ENCODE results near the gene BRD8. TPM values are rescaled to one million over a fixed set of nuclear protein-coding genes. Genes with fewer than 3 reads are reported as not detected.
"Not testable (repeated sequence)": the region's sequence is repeated elsewhere in the genome, so short reads cannot be mapped to it uniquely, and the experiment has no call there.

The BRD8 gene
- total RNA-seq, 5 donors from 2014 or later (not counting 1 experiment from before 2014, with no cell fraction given): 29.5 to 79.5 (median 72.2) TPM

GRCh38 chr5:138213161-138214029 is 35.0 kb upstream of the BRD8 start, which contains the start of gene CDC23:
Gene CDC23 (minus strand): TSS chr5:138213323. CDS start chr5:138213312, 11 bp downstream.
- POLR2A ChIA-PET: interaction anchor here in 1 of 2 donors (0.6 to 1.2 kb wide), 5 partner anchors 36 to 255 kb away, joined by 3 to 7 read pairs (median 4); partner anchors contain the start of genes CDC25C and FAM53C
- Mint-ChIP-seq H3K27me3 (no peaks in the 10 kb centered on the region), H3K4me1 (peaks cover 23 to 26% (median 24%) of the 10 kb centered on the region in 3 donors), H3K27ac (peak within 1 kb of the TSS; percentile 94 to 95), H3K9me3 (no peaks in the 10 kb centered on the region), H3K4me3 (peak within 1 kb of the TSS; percentile 96 to 99 (median 99)), H3K36me3 (peaks cover 5% of the 10 kb centered on the region)
- H3K4me3 ChIP-seq (ENCODE audit: control insufficient read depth in 1 of 2, extremely low read depth in 1 of 2, low read length in 1 of 2): peak within 1 kb of the TSS; percentile 88 to 100
- peaks cover 14 to 21% of the 10 kb centered on the region in 2 experiments for H3K4me1 ChIP-seq (ENCODE audit: control insufficient read depth in 1 of 2, extremely low read depth in 1 of 2, insufficient read depth in 2 of 2, low read length in 2 of 2)
- peaks cover 0 to 5% of the 10 kb centered on the region in 2 donors for H3K36me3 ChIP-seq (ENCODE audit: control insufficient read depth in 2 of 2, extremely low read depth in 1 of 2, insufficient read depth in 1 of 2, low read length in 1 of 2)
- ATAC-seq (replicated peaks in 1 of 4) (peak; percentile 97 to 98 (median 97)), DNase-seq (peak; percentile 66 to 96 (median 90))
- CTCF ChIA-PET: interaction anchor here (0.5 to 1.8 kb wide), 8 partner anchors 10 to 141 kb away, joined by 3 to 10 read pairs (median 4); partner anchors contain the start of genes BRD8 (in 1 of the 2), CDC25C (in 1 of the 2), KDM3B (in 1 of the 2) and KIF20A (in 1 of the 2)
- peaks cover 0 to 3% of the 10 kb centered on the region in 2 experiments for H3K27me3 ChIP-seq (replicated peaks in 1 of 2; ENCODE audit: control insufficient read depth in 2 of 2, extremely low read depth in 1 of 2, insufficient read depth in 2 of 2, low read length in 1 of 2)
- H3K27ac ChIP-seq (ENCODE audit: low read length): peak within 1 kb of the TSS; percentile 70
- no peaks in the 10 kb centered on the region for H3K9me3 ChIP-seq
- 0% methylated on average over 16 of the region's 32 CpGs for WGBS (ENCODE audit: insufficient coverage)

- Histone ChIP-seq H3K4me3 (ENCODE audit: control insufficient read depth in 1 of 2, extremely low read depth in 1 of 2, low read length in 1 of 2) (peak overlapping the region; percentile 88 to 100), H3K4me1 (ENCODE audit: control insufficient read depth in 1 of 2, extremely low read depth in 1 of 2, insufficient read depth in 2 of 2, low read length in 2 of 2) (peaks cover 14 to 21% of the 10 kb centered on the region in 2 experiments), H3K36me3 (ENCODE audit: control insufficient read depth in 2 of 2, extremely low read depth in 1 of 2, insufficient read depth in 1 of 2, low read length in 1 of 2) (peaks cover 0 to 7% of the 10 kb centered on the region in 2 donors), H3K9me3 (no peaks in the 10 kb centered on the region), H3K27ac (ENCODE audit: low read length) (peak overlapping the region; percentile 70), H3K27me3 (replicated peaks in 1 of 2; ENCODE audit: control insufficient read depth in 2 of 2, extremely low read depth in 1 of 2, insufficient read depth in 2 of 2, low read length in 1 of 2) (peaks cover 0 to 3% of the 10 kb centered on the region in 2 experiments)
- ATAC-seq (replicated peaks in 1 of 4): peak; percentile 26 to 30 (median 28)
- H3K9me3 Mint-ChIP-seq: no peaks in the 10 kb centered on the region
- ChIA-PET CTCF (interaction anchor here (1.0 to 1.8 kb wide), 7 partner anchors 10 to 142 kb away, joined by 3 to 10 read pairs (median 4); partner anchors contain the start of genes BRD8 (in 1 of the 2), CDC25C (in 1 of the 2), KDM3B (in 1 of the 2) and KIF20A (in 1 of the 2)), POLR2A (interaction anchor here (0.8 to 1.2 kb wide), 4 partner anchors 35 to 125 kb away, joined by 3 to 7 read pairs (median 4); partner anchors contain the start of genes CDC25C (in 1 of the 2) and FAM53C (in 1 of the 2))
- peak overlapping the region; percentile 96 to 99 (median 99) for H3K4me3 Mint-ChIP-seq
- WGBS (ENCODE audit: insufficient coverage): 2% methylated on average over 6 of the region's 8 CpGs
- H3K27me3 Mint-ChIP-seq: no peaks in the 10 kb centered on the region
- peaks cover 9% of the 10 kb centered on the region for H3K36me3 Mint-ChIP-seq
- DNase-seq: peak in 7 of 35 experiments; percentile 0 to 24 (median 4)
- peak overlapping the region; percentile 94 to 95 for H3K27ac Mint-ChIP-seq
- peaks cover 24 to 26% (median 26%) of the 10 kb centered on the region in 3 donors for H3K4me1 Mint-ChIP-seq
Measured at GRCh38 chr5:138212828-138213160, 34.4 kb upstream of the BRD8 start.

- Histone ChIP-seq H3K27ac (ENCODE audit: low read length) (no peak overlapping the region), H3K27me3 (replicated peaks in 1 of 2; ENCODE audit: control insufficient read depth in 2 of 2, extremely low read depth in 1 of 2, insufficient read depth in 2 of 2, low read length in 1 of 2) (no peaks in the 10 kb centered on the region), H3K9me3 (no peaks in the 10 kb centered on the region), H3K4me3 (ENCODE audit: control insufficient read depth in 1 of 2, extremely low read depth in 1 of 2, low read length in 1 of 2) (no peak overlapping the region), H3K36me3 (ENCODE audit: control insufficient read depth in 2 of 2, extremely low read depth in 1 of 2, insufficient read depth in 1 of 2, low read length in 1 of 2) (peaks cover 0 to 7% of the 10 kb centered on the region in 2 donors), H3K4me1 (ENCODE audit: control insufficient read depth in 1 of 2, extremely low read depth in 1 of 2, insufficient read depth in 2 of 2, low read length in 2 of 2) (peaks cover 14 to 21% of the 10 kb centered on the region in 2 experiments)
- POLR2A ChIA-PET: interaction anchor here in 1 of 2 donors (0.7 kb wide), 1 partner anchor 156 kb away, joined by 3 read pairs; no protein-coding TSS in a partner anchor
- no peak for DNase-seq
- Mint-ChIP-seq H3K36me3 (peaks cover 9% of the 10 kb centered on the region), H3K27me3 (no peaks in the 10 kb centered on the region), H3K9me3 (no peaks in the 10 kb centered on the region), H3K27ac (no peak overlapping the region), H3K4me3 (peak overlapping the region; percentile 5 to 96 (median 62)), H3K4me1 (peaks cover 24 to 26% (median 26%) of the 10 kb centered on the region in 3 donors)
- CTCF ChIA-PET: interaction anchor here in 1 of 2 donors (0.7 to 1.3 kb wide), 2 partner anchors 141 to 256 kb away, joined by 4 read pairs; no protein-coding TSS in a partner anchor
- WGBS (ENCODE audit: insufficient coverage): 92% methylated on average over 2 of the region's 3 CpGs
- ATAC-seq (replicated peaks in 1 of 4): no peak
Measured at GRCh38 chr5:138210985-138211384, 32.6 kb upstream of the BRD8 start.

- H3K9me3 ChIP-seq; DNase-seq; ATAC-seq (replicated peaks in 1 of 4); H3K27ac ChIP-seq (ENCODE audit: low read length); H3K4me1 Mint-ChIP-seq; H3K4me3 ChIP-seq (ENCODE audit: control insufficient read depth in 1 of 2, extremely low read depth in 1 of 2, low read length in 1 of 2); H3K4me3 Mint-ChIP-seq; H3K4me1 ChIP-seq (ENCODE audit: control insufficient read depth in 1 of 2, extremely low read depth in 1 of 2, insufficient read depth in 2 of 2, low read length in 2 of 2); H3K27me3 ChIP-seq (replicated peaks in 1 of 2; ENCODE audit: control insufficient read depth in 2 of 2, extremely low read depth in 1 of 2, insufficient read depth in 2 of 2, low read length in 1 of 2); H3K27me3 Mint-ChIP-seq; H3K9me3 Mint-ChIP-seq; CTCF ChIA-PET; H3K27ac Mint-ChIP-seq: not testable (repeated sequence)
- POLR2A ChIA-PET: interaction anchor here in 1 of 2 donors (0.6 kb wide), 1 partner anchor 1705 kb away, joined by 3 read pairs; no protein-coding TSS in a partner anchor
- WGBS (ENCODE audit: insufficient coverage): 100% methylated on average over 1 of the region's 8 CpGs
- peaks cover 13 to 55% of the 10 kb centered on the region in 2 donors for H3K36me3 ChIP-seq (ENCODE audit: control insufficient read depth in 2 of 2, extremely low read depth in 1 of 2, insufficient read depth in 1 of 2, low read length in 1 of 2)
- H3K36me3 Mint-ChIP-seq: peaks cover 37% of the 10 kb centered on the region
Measured at GRCh38 chr5:138193859-138194258, 15.4 kb upstream of the BRD8 start.

GRCh38 chr5:138192826-138193225 is 14.4 kb upstream of the BRD8 start:
- POLR2A ChIA-PET: no interaction called here
- no peak for ATAC-seq (replicated peaks in 1 of 4)
- peaks cover 13 to 55% of the 10 kb centered on the region in 2 donors for H3K36me3 ChIP-seq (ENCODE audit: control insufficient read depth in 2 of 2, extremely low read depth in 1 of 2, insufficient read depth in 1 of 2, low read length in 1 of 2)

GRCh38 chr5:138188626-138189025 is 10.2 kb upstream of the BRD8 start:
- DNase-seq (no peak), ATAC-seq (replicated peaks in 1 of 4) (no peak)
- ChIA-PET CTCF (interaction anchor here in 1 of 2 donors (0.6 to 0.8 kb wide), 3 partner anchors 29 to 320 kb away, joined by 3 read pairs; no protein-coding TSS in a partner anchor), POLR2A (interaction anchor here (0.5 to 0.7 kb wide), 3 partner anchors 22 to 165 kb away, joined by 3 to 6 read pairs (median 3); no protein-coding TSS in a partner anchor)
- WGBS (ENCODE audit: insufficient coverage): 96% methylated on average over 3 of the region's 3 CpGs
- no peak overlapping the region for H3K27ac Mint-ChIP-seq
- no peaks in the 10 kb centered on the region for H3K4me1 Mint-ChIP-seq
- Histone ChIP-seq H3K4me1 (ENCODE audit: control insufficient read depth in 1 of 2, extremely low read depth in 1 of 2, insufficient read depth in 2 of 2, low read length in 2 of 2) (no peaks in the 10 kb centered on the region), H3K4me3 (ENCODE audit: control insufficient read depth in 1 of 2, extremely low read depth in 1 of 2, low read length in 1 of 2) (no peak overlapping the region), H3K27ac (ENCODE audit: low read length) (no peak overlapping the region), H3K27me3 (replicated peaks in 1 of 2; ENCODE audit: control insufficient read depth in 2 of 2, extremely low read depth in 1 of 2, insufficient read depth in 2 of 2, low read length in 1 of 2) (no peaks in the 10 kb centered on the region), H3K9me3 (no peaks in the 10 kb centered on the region), H3K36me3 (ENCODE audit: control insufficient read depth in 2 of 2, extremely low read depth in 1 of 2, insufficient read depth in 1 of 2, low read length in 1 of 2) (peaks cover 10 to 57% of the 10 kb centered on the region in 2 donors)
- no peaks in the 10 kb centered on the region for H3K9me3 Mint-ChIP-seq
- H3K36me3 Mint-ChIP-seq: peaks cover 33% of the 10 kb centered on the region
- H3K27me3 Mint-ChIP-seq: no peaks in the 10 kb centered on the region
- no peak overlapping the region for H3K4me3 Mint-ChIP-seq

More at GRCh38 chr5:138192826-138193225, 14.4 kb upstream of the BRD8 start:
- Mint-ChIP-seq H3K27ac (no peak overlapping the region), H3K4me1 (no peaks in the 10 kb centered on the region), H3K36me3 (peaks cover 40% of the 10 kb centered on the region), H3K9me3 (no peaks in the 10 kb centered on the region), H3K4me3 (no peak overlapping the region), H3K27me3 (no peaks in the 10 kb centered on the region)
- Histone ChIP-seq H3K4me1 (ENCODE audit: control insufficient read depth in 1 of 2, extremely low read depth in 1 of 2, insufficient read depth in 2 of 2, low read length in 2 of 2) (no peaks in the 10 kb centered on the region), H3K27ac (ENCODE audit: low read length) (no peak overlapping the region), H3K9me3 (no peaks in the 10 kb centered on the region), H3K4me3 (ENCODE audit: control insufficient read depth in 1 of 2, extremely low read depth in 1 of 2, low read length in 1 of 2) (no peak overlapping the region), H3K27me3 (replicated peaks in 1 of 2; ENCODE audit: control insufficient read depth in 2 of 2, extremely low read depth in 1 of 2, insufficient read depth in 2 of 2, low read length in 1 of 2) (no peaks in the 10 kb centered on the region)
- DNase-seq: no peak
- WGBS (ENCODE audit: insufficient coverage): 100% methylated on average over 1 of the region's 3 CpGs
- CTCF ChIA-PET: no interaction called here
